Neural cell (in vitro differentiated cells): ENCODE data around the gene EFCAB6.

Experiments
- CTCF ChIP-seq: fragments of 450-650 bp; IDR thresholded peaks from 2 replicates; pipeline ENCODE4 v1.5.1; 2014; ENCODE audit warnings: antibody characterized with exemption, mild to moderate bottlenecking, moderate library complexity; ENCODE audit not compliant: poor library complexity, severe bottlenecking
- EP300 ChIP-seq: fragments of 450-650 bp; conservative IDR thresholded peaks from 2 replicates; pipeline ENCODE4 v1.6.1; 2014; ENCODE audit warnings: antibody characterized with exemption, mild to moderate bottlenecking, moderate library complexity; ENCODE audit not compliant: poor library complexity, severe bottlenecking
- EZH2 ChIP-seq: fragments of 200-600, 300-800 bp; shearing (Covaris generic), sonication (generic); IDR thresholded peaks from 2 replicates; pipeline ENCODE4 v1.6.1; 2014; ENCODE audit warnings: antibody characterized with exemption, low read length, borderline replicate concordance, mild to moderate bottlenecking; ENCODE audit not compliant: insufficient read depth, poor library complexity, severe bottlenecking
- MXI1 ChIP-seq: fragments of 450-650 bp; conservative IDR thresholded peaks from 2 replicates; pipeline ENCODE4 v1.6.1; 2014; ENCODE audit warnings: antibody characterized with exemption, mild to moderate bottlenecking; ENCODE audit not compliant: poor library complexity, severe bottlenecking
- POLR2AphosphoS5 ChIP-seq: IDR thresholded peaks from 2 replicates; pipeline ENCODE4 v1.6.1; 2012
- RAD21 ChIP-seq: fragments of 450-650 bp; conservative IDR thresholded peaks from 2 replicates; pipeline ENCODE4 v1.6.1; 2014; ENCODE audit warnings: antibody characterized with exemption, mild to moderate bottlenecking, moderate library complexity
- REST ChIP-seq: IDR thresholded peaks from 2 replicates; pipeline ENCODE4 v1.6.1; 2012; ENCODE audit warnings: borderline replicate concordance
- SMC3 ChIP-seq: fragments of 450-650 bp; conservative IDR thresholded peaks from 2 replicates; pipeline ENCODE4 v1.6.1; 2014; ENCODE audit warnings: antibody characterized with exemption, mild to moderate bottlenecking, moderate library complexity; ENCODE audit not compliant: poor library complexity
- TAF1 ChIP-seq: IDR thresholded peaks from 2 replicates; pipeline ENCODE4 v1.6.1; 2012; ENCODE audit warnings: low read depth

GRCh38 chr22:43747058-43747457 is 65.0 kb downstream of the EFCAB6 start:
- TF ChIP-seq CTCF, result no peak
- TF ChIP-seq POLR2AphosphoS5, result no peak
- no peak for TF ChIP-seq EZH2
- TF ChIP-seq EP300, result no peak
- TF ChIP-seq REST, result no peak
- TF ChIP-seq TAF1, result no peak
- no peak for TF ChIP-seq SMC3
- no peak for TF ChIP-seq RAD21
- no peak for TF ChIP-seq MXI1
